Liver (tissue), 9 donors: ENCODE data around the gene ZBTB12. TPM values are rescaled to one million over a fixed set of nuclear protein-coding genes. Genes with fewer than 3 reads are reported as not detected.

Source experiments
- DNase-seq: peaks from one replicate; pipeline ENCODE4 v3.0.0-alpha.2; 2017; ENCODE audit warnings: low spot score
- H3K27ac ChIP-seq, 2 donors: one replicate each; pipeline ENCODE4 v1.7.0; 2013; ENCODE audit warnings: inconsistent platforms in 2 of 2, low read length in 2 of 2, control low read depth in 1 of 2, low read depth in 1 of 2, mild to moderate bottlenecking in 1 of 2
- H3K27me3 ChIP-seq, 4 donors: one replicate each; pipeline versions ENCODE4 v1.6.1 to v1.7.0; 2013; ENCODE audit warnings: low read length in 3 of 4, inconsistent platforms in 1 of 4, mild to moderate bottlenecking in 1 of 4, moderate library complexity in 1 of 4; ENCODE audit not compliant: control insufficient read depth in 4 of 4, insufficient read depth in 4 of 4
- H3K36me3 ChIP-seq, 4 donors: one replicate each; pipeline versions ENCODE4 v1.6.1 to v1.7.0; 2013; ENCODE audit warnings: low read length in 3 of 4, mild to moderate bottlenecking in 3 of 4, low read depth in 1 of 4, moderate library complexity in 1 of 4; ENCODE audit not compliant: control insufficient read depth in 4 of 4, insufficient read depth in 3 of 4
- H3K4me1 ChIP-seq, 4 donors: one replicate each; pipeline versions ENCODE4 v1.6.1 to v1.7.0; 2013; ENCODE audit warnings: low read length in 3 of 4, mild to moderate bottlenecking in 3 of 4, moderate library complexity in 1 of 4; ENCODE audit not compliant: control insufficient read depth in 4 of 4, insufficient read depth in 4 of 4
- H3K4me3 ChIP-seq, 3 donors: one replicate each; pipeline versions ENCODE4 v1.6.1 to v1.7.0; 2013; ENCODE audit warnings: low read length in 3 of 3, control low read depth in 1 of 3, low read depth in 1 of 3, mild to moderate bottlenecking in 1 of 3
- H3K9ac ChIP-seq, 2 donors: one replicate each; pipeline ENCODE4 v1.7.0; 2013; ENCODE audit warnings: low read length in 2 of 2, mild to moderate bottlenecking in 2 of 2, moderate library complexity in 2 of 2, control low read depth in 1 of 2, low read depth in 1 of 2
- H3K9me3 ChIP-seq, 4 donors: one replicate each; pipeline versions ENCODE4 v1.6.1 to v1.7.0; 2013; ENCODE audit warnings: low read length in 3 of 4; ENCODE audit not compliant: control insufficient read depth in 4 of 4
- EGR1 ChIP-seq, 2 donors: IDR thresholded peaks; 2 replicates each; pipeline ENCODE4 v1.6.1; 2016 to 2018; ENCODE audit warnings: antibody characterized with exemption in 2 of 2, low read depth in 2 of 2
- FOXA1 ChIP-seq: IDR thresholded peaks from 2 replicates; pipeline ENCODE4 v1.6.1; 2016; ENCODE audit warnings: antibody characterized with exemption
- FOXA2 ChIP-seq: IDR thresholded peaks from 2 replicates; pipeline ENCODE4 v1.6.1; 2016; ENCODE audit warnings: antibody characterized with exemption
- GABPA ChIP-seq, 2 donors: IDR thresholded peaks in 1 of 2; conservative IDR thresholded peaks in 1 of 2; 2 replicates each; pipeline ENCODE4 v1.6.1; 2016; ENCODE audit warnings: antibody characterized with exemption in 2 of 2, mild to moderate bottlenecking in 1 of 2, moderate library complexity in 1 of 2
- HNF4A ChIP-seq, 2 donors: conservative IDR thresholded peaks; 2 replicates each; pipeline ENCODE4 v1.6.1; 2016; ENCODE audit warnings: antibody characterized with exemption in 2 of 2, mild to moderate bottlenecking in 2 of 2
- HNF4G ChIP-seq: IDR thresholded peaks from 2 replicates; pipeline ENCODE4 v1.6.1; 2016; ENCODE audit warnings: antibody characterized with exemption
- JUND ChIP-seq, 2 donors: IDR thresholded peaks; 2 replicates each; pipeline ENCODE4 v1.6.1; 2016; ENCODE audit warnings: antibody characterized with exemption in 2 of 2
- NR2F2 ChIP-seq: IDR thresholded peaks from 2 replicates; pipeline ENCODE4 v1.6.1; 2016; ENCODE audit warnings: antibody characterized with exemption
- RAD21 ChIP-seq, 2 donors: IDR thresholded peaks; 2 replicates each; pipeline ENCODE4 v1.6.1; 2016; ENCODE audit warnings: antibody characterized with exemption in 2 of 2, mild to moderate bottlenecking in 2 of 2
- RXRA ChIP-seq, 2 donors: IDR thresholded peaks; 2 replicates each; pipeline ENCODE4 v1.6.1; 2017 to 2018; ENCODE audit warnings: antibody characterized with exemption in 2 of 2, mild to moderate bottlenecking in 1 of 2
- SP1 ChIP-seq: IDR thresholded peaks from 2 replicates; pipeline ENCODE4 v1.6.1; 2018; ENCODE audit warnings: antibody characterized with exemption, mild to moderate bottlenecking
- TAF1 ChIP-seq: conservative IDR thresholded peaks from 2 replicates; pipeline ENCODE4 v1.6.1; 2016; ENCODE audit warnings: antibody characterized with exemption, mild to moderate bottlenecking
- YY1 ChIP-seq: IDR thresholded peaks from 2 replicates; pipeline ENCODE4 v1.6.1; 2016; ENCODE audit warnings: antibody characterized with exemption, mild to moderate bottlenecking
- WGBS: extraction: QIAGEN DNeasy Blood & Tissue Kit; methylation state at CpG from one replicate; pipeline ENCODE4 v1.1.7; 2013; 5-methylcytosine and 5-hydroxymethylcytosine counted together
- polyA plus RNA-seq, 2 donors: library from polyadenylated mRNA; stranded (reverse) in 1 of 2; unstranded in 1 of 2; fragments of 200-250 nt in 1 of 2; fragments of >200 nt in 1 of 2; fragmentation: Nextera tagmentation in 1 of 2; extraction: Ambion mirVana in 1 of 2; gene quantifications; one replicate each; pipeline versions ENCODE4 v1.2.1 to v1.2.3, GENCODE V29; 2013 to 2015
- total RNA-seq, 2 donors: library from RNA; depleted of rRNA; stranded (reverse); fragments of >200 nt; gene quantifications; one replicate each; pipeline ENCODE4 v1.2.3, GENCODE V29; 2014
- TF ChIP-seq, protein P1 (sequence below): IDR thresholded peaks from 2 replicates; pipeline ENCODE4 v1.6.1; 2016; ENCODE audit warnings: antibody characterized with exemption
- TF ChIP-seq, protein P2 (sequence below): fragments of 150-350 bp; IDR thresholded peaks from 2 replicates; pipeline ENCODE4 v1.5.1; 2017; ENCODE audit warnings: improper control_type of control experiment, low read depth, low read length; ENCODE audit not compliant: missing input control
- TF ChIP-seq, protein P3 (sequence below): IDR thresholded peaks from 2 replicates; pipeline ENCODE4 v1.6.1; 2016; ENCODE audit warnings: antibody characterized with exemption
- TF ChIP-seq, protein P4 (sequence below): IDR thresholded peaks from 2 replicates; pipeline ENCODE4 v1.6.1; 2016; ENCODE audit warnings: antibody characterized with exemption
- TF ChIP-seq, protein P5 (sequence below): IDR thresholded peaks from 2 replicates; pipeline ENCODE4 v1.6.1; 2016; ENCODE audit warnings: antibody characterized with exemption, mild to moderate bottlenecking
- donor health status: healthy.
- donor health status: healthy.
- donor health status: healthy.
- donor health status: healthy.
- donor health status: healthy.

ZBTB12 gene
- total and polyA plus RNA-seq, 4 donors: 0.25 to 2.3 (median 0.83) TPM; not detected in 1

DNA sequence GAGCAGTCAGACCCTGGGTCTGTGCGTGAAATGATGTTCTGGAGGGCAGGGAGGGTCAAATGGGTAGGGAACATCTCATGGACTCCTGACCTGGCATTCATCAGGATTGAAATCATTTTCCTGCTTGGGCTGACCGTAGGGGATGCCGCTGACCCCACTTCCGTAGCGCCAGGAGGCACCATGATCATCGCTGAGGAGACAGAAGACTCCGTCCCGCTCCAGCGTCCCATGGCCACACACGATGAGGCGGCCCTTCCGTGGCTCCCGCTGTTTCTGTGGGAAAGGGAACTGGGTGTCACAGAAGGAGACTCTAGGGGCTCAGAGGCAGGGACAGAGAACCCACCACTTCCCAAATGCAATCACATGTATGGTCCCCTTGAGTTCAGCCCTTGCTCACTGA lies 41.5 kb downstream of the ZBTB12 start:
- 96% methylated on average over 13 of the region's 13 CpGs for WGBS
- Histone ChIP-seq H3K9ac (no peak overlapping the region), H3K27me3 (no peaks in the 10 kb centered on the region), H3K4me1 (peaks cover 11 to 21% (median 17%) of the 10 kb centered on the region in 4 donors), H3K9me3 (no peaks in the 10 kb centered on the region), H3K27ac (no peak overlapping the region), H3K36me3 (peaks cover 9 to 28% (median 12%) of the 10 kb centered on the region in 4 donors), H3K4me3 (no peak overlapping the region)
- TF ChIP-seq SP1: no peak
- no peak for DNase-seq

DNA sequence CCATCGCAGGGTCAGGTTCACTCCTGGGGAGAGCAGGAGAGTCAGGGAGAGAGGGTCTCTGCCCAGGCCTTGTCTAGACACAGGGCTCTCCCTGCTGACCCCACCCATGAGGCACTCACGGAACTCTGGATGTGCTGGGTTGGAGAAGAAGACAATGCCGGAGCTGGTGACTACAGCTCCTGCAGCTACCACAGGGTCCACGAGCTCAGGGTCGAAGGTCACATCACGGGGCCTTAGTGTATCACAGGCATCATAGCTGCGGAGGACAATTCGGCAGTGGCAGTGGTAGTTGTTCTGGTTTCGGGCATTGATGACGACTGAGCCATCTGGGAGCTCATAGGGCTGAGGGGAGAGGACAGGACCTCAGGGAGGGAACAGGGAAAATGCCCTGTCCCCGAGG lies 42.0 kb downstream of the ZBTB12 start:
- no peak overlapping the region for H3K9ac ChIP-seq
- peaks cover 11 to 20% (median 16%) of the 10 kb centered on the region in 4 donors for H3K4me1 ChIP-seq
- WGBS: 93% methylated on average over 11 of the region's 11 CpGs
- peaks cover 9 to 28% (median 12%) of the 10 kb centered on the region in 4 donors for H3K36me3 ChIP-seq
- no peak overlapping the region for H3K27ac ChIP-seq
- no peak overlapping the region for H3K4me3 ChIP-seq
- TF ChIP-seq, protein P1, sequence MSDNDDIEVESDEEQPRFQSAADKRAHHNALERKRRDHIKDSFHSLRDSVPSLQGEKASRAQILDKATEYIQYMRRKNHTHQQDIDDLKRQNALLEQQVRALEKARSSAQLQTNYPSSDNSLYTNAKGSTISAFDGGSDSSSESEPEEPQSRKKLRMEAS: no peak
- TF ChIP-seq EGR1 (IDR thresholded peaks at IDR 0.05; ENCODE audit: low read depth in 2 of 2) (no peak), HNF4G (no peak), JUND (IDR thresholded peaks at IDR 0.05) (no peak), HNF4A (conservative IDR thresholded peaks at IDR 0.05) (no peak), RAD21 (IDR thresholded peaks at IDR 0.05) (no peak), YY1 (no peak), FOXA2 (no peak), NR2F2 (no peak), RXRA (IDR thresholded peaks at IDR 0.05) (no peak), FOXA1 (no peak), GABPA (IDR thresholded peaks at IDR 0.05 in 1 of 2, conservative IDR thresholded peaks at IDR 0.05 in 1 of 2) (no peak), SP1 (no peak), TAF1 (no peak)
- TF ChIP-seq, protein P2, sequence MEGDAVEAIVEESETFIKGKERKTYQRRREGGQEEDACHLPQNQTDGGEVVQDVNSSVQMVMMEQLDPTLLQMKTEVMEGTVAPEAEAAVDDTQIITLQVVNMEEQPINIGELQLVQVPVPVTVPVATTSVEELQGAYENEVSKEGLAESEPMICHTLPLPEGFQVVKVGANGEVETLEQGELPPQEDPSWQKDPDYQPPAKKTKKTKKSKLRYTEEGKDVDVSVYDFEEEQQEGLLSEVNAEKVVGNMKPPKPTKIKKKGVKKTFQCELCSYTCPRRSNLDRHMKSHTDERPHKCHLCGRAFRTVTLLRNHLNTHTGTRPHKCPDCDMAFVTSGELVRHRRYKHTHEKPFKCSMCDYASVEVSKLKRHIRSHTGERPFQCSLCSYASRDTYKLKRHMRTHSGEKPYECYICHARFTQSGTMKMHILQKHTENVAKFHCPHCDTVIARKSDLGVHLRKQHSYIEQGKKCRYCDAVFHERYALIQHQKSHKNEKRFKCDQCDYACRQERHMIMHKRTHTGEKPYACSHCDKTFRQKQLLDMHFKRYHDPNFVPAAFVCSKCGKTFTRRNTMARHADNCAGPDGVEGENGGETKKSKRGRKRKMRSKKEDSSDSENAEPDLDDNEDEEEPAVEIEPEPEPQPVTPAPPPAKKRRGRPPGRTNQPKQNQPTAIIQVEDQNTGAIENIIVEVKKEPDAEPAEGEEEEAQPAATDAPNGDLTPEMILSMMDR: no peak
- TF ChIP-seq, protein P3, sequence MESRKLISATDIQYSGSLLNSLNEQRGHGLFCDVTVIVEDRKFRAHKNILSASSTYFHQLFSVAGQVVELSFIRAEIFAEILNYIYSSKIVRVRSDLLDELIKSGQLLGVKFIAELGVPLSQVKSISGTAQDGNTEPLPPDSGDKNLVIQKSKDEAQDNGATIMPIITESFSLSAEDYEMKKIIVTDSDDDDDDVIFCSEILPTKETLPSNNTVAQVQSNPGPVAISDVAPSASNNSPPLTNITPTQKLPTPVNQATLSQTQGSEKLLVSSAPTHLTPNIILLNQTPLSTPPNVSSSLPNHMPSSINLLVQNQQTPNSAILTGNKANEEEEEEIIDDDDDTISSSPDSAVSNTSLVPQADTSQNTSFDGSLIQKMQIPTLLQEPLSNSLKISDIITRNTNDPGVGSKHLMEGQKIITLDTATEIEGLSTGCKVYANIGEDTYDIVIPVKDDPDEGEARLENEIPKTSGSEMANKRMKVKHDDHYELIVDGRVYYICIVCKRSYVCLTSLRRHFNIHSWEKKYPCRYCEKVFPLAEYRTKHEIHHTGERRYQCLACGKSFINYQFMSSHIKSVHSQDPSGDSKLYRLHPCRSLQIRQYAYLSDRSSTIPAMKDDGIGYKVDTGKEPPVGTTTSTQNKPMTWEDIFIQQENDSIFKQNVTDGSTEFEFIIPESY: no peak
- TF ChIP-seq, protein P4, sequence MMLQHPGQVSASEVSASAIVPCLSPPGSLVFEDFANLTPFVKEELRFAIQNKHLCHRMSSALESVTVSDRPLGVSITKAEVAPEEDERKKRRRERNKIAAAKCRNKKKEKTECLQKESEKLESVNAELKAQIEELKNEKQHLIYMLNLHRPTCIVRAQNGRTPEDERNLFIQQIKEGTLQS: no peak
- TF ChIP-seq, protein P5, sequence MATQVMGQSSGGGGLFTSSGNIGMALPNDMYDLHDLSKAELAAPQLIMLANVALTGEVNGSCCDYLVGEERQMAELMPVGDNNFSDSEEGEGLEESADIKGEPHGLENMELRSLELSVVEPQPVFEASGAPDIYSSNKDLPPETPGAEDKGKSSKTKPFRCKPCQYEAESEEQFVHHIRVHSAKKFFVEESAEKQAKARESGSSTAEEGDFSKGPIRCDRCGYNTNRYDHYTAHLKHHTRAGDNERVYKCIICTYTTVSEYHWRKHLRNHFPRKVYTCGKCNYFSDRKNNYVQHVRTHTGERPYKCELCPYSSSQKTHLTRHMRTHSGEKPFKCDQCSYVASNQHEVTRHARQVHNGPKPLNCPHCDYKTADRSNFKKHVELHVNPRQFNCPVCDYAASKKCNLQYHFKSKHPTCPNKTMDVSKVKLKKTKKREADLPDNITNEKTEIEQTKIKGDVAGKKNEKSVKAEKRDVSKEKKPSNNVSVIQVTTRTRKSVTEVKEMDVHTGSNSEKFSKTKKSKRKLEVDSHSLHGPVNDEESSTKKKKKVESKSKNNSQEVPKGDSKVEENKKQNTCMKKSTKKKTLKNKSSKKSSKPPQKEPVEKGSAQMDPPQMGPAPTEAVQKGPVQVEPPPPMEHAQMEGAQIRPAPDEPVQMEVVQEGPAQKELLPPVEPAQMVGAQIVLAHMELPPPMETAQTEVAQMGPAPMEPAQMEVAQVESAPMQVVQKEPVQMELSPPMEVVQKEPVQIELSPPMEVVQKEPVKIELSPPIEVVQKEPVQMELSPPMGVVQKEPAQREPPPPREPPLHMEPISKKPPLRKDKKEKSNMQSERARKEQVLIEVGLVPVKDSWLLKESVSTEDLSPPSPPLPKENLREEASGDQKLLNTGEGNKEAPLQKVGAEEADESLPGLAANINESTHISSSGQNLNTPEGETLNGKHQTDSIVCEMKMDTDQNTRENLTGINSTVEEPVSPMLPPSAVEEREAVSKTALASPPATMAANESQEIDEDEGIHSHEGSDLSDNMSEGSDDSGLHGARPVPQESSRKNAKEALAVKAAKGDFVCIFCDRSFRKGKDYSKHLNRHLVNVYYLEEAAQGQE: no peak
- no peak for DNase-seq
- H3K9me3 ChIP-seq: no peaks in the 10 kb centered on the region
- H3K27me3 ChIP-seq: no peaks in the 10 kb centered on the region
